ENCODE measurements around the gene SAFB. TPM values are rescaled to one million over a fixed set of nuclear protein-coding genes. Genes with fewer than 3 reads are reported as not detected.

SAFB gene
- total and polyA plus RNA-seq, 11 donors = 22.3 to 59.6 (median 48.0) TPM

DNA sequence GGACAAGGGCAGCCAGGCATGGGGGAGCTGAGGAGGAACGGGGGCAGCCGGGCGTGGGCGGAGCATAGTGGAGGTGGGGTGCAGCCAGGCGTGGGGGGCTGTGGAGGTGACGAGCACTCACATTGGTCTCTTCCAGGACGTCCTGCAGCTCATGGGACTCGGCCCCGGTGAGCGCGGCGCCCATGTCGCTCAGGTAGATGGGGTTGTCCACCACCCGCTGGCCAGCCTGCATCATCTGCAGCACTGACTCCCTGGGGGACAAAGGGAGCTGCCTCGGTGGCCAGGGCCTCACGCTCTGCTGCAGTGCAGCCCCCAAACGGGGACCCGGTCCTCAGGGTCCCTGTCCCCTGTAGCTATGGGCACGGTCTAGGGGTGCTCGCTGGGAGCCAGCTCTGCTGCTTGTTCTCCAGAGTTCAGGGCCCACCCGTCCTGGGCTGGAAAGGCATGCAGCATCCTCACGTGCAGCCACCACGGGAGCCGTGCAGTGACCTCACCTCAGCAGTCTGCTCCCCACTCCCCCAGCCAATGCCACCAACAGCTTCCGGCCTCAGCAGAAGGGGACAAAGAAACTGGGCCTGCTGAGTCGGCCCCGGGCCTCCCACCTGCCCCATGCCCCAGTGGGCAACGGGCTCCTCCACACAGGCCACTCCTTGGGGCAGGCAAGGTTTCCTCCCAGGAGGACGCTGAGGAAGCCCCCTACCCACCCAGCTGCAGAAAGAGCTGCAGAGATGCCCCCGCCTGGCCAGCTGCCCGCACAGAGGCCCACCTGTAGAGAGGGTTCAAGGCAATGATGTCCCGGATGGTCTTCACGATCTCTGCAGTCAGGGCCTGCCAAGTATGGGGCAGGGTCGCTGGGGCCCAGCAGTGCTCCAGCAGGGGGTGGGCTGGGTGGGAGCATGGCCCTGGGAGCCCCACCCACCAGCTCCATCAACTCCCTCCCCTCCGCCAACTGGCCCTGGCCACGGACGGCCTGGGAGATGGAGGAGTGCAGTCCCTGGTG lies 85.0 kb downstream of the SAFB start:
- Histone ChIP-seq H3K36me3 (peaks cover 6 to 99% (median 95%) of the 10 kb centered on the region in 9 donors), H3K4me3 (no peak overlapping the region), H3K4me1 (no peaks in the 10 kb centered on the region), H3K9me3 (no peaks in the 10 kb centered on the region), H3K27me3 (no peaks in the 10 kb centered on the region), H3K27ac (no peak overlapping the region)
- no peak for DNase-seq
- 92 to 95% (median 94%) methylated on average over 19 to 37 of the region's 37 CpGs for WGBS, 4 donors
- TF ChIP-seq POLR2A (IDR thresholded peaks at IDR 0.05) = no peak
- TF ChIP-seq, protein P1, sequence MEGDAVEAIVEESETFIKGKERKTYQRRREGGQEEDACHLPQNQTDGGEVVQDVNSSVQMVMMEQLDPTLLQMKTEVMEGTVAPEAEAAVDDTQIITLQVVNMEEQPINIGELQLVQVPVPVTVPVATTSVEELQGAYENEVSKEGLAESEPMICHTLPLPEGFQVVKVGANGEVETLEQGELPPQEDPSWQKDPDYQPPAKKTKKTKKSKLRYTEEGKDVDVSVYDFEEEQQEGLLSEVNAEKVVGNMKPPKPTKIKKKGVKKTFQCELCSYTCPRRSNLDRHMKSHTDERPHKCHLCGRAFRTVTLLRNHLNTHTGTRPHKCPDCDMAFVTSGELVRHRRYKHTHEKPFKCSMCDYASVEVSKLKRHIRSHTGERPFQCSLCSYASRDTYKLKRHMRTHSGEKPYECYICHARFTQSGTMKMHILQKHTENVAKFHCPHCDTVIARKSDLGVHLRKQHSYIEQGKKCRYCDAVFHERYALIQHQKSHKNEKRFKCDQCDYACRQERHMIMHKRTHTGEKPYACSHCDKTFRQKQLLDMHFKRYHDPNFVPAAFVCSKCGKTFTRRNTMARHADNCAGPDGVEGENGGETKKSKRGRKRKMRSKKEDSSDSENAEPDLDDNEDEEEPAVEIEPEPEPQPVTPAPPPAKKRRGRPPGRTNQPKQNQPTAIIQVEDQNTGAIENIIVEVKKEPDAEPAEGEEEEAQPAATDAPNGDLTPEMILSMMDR (IDR thresholded peaks at IDR 0.05) = no peak
- intact Hi-C loops (cut with DNase I) = no loop called here
- ATAC-seq = peak in 2 of 4 donors; percentile 5 to 6

DNA sequence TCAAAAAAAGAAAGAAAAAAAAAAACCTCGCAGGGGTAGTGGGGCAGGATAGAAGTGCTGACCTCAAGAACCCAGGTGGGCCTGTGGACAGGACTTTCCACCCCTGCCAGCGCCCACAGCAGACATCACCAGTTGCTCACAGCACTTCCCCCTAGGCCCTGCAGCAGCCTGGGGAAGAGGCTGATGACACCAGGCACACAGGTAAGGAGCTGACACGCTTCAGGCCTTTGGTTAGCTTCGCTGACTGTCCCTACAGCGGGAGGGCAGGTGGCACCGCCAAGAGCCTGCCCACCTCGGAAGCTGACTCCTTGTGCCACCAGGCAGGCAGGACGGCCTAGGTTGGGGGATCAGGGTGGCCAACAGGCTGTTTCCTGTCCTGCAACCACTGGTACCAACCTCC lies 88.1 kb downstream of the SAFB start:
- peaks cover 0 to 4% (median 0%) of the 10 kb centered on the region in 12 donors for H3K4me1 ChIP-seq
- TF ChIP-seq, protein P1 (IDR thresholded peaks at IDR 0.05) = no peak
- no peak for TF ChIP-seq POLR2A (IDR thresholded peaks at IDR 0.05)
- H3K9me3 ChIP-seq = no peaks in the 10 kb centered on the region
- intact Hi-C loops (cut with DNase I) = no loop called here
- H3K4me3 ChIP-seq = no peak overlapping the region
- WGBS, 4 donors = 84 to 98% (median 92%) methylated on average over 2 to 8 of the region's 8 CpGs
- H3K36me3 ChIP-seq = peaks cover 0 to 82% (median 77%) of the 10 kb centered on the region in 9 donors
- ATAC-seq (no peak), DNase-seq (no peak)
- no peak overlapping the region for H3K27ac ChIP-seq
- no peaks in the 10 kb centered on the region for H3K27me3 ChIP-seq

DNA sequence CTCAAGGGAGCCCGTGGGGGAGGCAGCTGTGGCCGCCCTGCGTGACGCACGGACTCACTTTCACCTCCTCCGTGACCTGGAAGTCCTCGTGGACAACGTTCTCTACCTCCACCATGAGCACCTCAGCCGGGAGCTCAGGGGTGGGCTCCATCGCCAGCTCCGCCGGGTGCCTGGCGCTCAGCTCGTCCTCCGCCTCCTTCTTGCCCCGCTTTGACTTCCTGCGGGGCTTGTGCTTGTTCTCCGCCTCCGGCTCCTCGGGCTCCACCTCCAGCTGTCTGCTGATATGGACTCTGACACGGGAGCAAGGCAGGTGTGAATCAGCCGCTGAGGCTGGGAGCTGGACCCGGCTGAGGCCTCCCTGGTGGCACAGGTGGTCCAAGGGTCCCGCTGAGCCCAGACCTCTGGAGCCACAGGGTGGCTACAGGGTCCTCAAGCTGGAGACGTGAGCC lies 88.9 kb downstream of the SAFB start:
- DNase-seq = no peak
- ATAC-seq = no peak
- no peak overlapping the region for H3K4me3 ChIP-seq
- H3K9me3 ChIP-seq = no peaks in the 10 kb centered on the region
- H3K27me3 ChIP-seq = no peaks in the 10 kb centered on the region
- no peak overlapping the region for H3K27ac ChIP-seq
- peaks cover 0 to 75% (median 70%) of the 10 kb centered on the region in 9 donors for H3K36me3 ChIP-seq
- whole genome bisulfite sequencing, 4 donors = 84 to 91% (median 89%) methylated on average over 25 of the region's 25 CpGs
- TF ChIP-seq, protein P1 (IDR thresholded peaks at IDR 0.05) = no peak
- TF ChIP-seq POLR2A (IDR thresholded peaks at IDR 0.05) = no peak
- H3K4me1 ChIP-seq = peaks cover 0 to 6% (median 0%) of the 10 kb centered on the region in 12 donors
- intact Hi-C loops (cut with DNase I) = no loop called here

DNA sequence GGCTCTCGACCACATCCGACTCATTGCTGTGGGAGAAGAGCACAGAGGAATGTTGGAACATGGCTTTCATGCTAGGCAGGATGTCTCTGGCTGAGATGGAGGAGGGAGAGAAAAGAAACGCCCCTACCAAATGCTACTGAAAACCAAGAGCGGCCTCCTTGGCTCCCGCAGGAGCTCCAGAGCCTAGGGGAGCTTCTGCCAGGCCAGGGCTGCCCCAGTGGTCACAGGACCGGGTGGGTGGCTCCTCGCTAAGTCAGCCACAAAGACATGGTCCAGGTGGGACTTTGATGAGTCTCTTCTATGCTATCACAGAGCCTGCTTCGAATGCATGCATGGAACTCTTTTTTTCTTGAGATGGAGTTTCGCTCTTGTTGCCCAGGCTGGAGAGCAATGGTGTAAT lies 90.3 kb downstream of the SAFB start:
- Histone ChIP-seq H3K27ac (no peak overlapping the region), H3K27me3 (no peaks in the 10 kb centered on the region), H3K4me3 (no peak overlapping the region), H3K36me3 (peaks cover 0 to 72% (median 56%) of the 10 kb centered on the region in 9 donors), H3K9me3 (no peaks in the 10 kb centered on the region), H3K4me1 (peaks cover 0 to 21% (median 8%) of the 10 kb centered on the region in 12 donors)
- no peak for TF ChIP-seq POLR2A (IDR thresholded peaks at IDR 0.05)
- TF ChIP-seq, protein P1 (IDR thresholded peaks at IDR 0.05) = no peak
- WGBS, 4 donors = 87 to 97% (median 93%) methylated on average over 9 of the region's 9 CpGs
- ATAC-seq (no peak), DNase-seq (no peak)
- intact Hi-C loops (cut with DNase I) = no loop called here
